GM12864 (cell line): ENCODE measurements around the gene CCSER1.
"Not testable (repeated sequence)": the region's sequence is repeated elsewhere in the genome, so short reads cannot be mapped to it uniquely, and the experiment has no call there.

Experiments
- DNase-seq: peaks from one replicate; pipeline ENCODE4 v3.0.0-alpha.2; 2011; ENCODE audit warnings: low read depth
- H3K4me3 ChIP-seq: 2 replicates; pipeline ENCODE4 v1.5.1; 2011; ENCODE audit warnings: mild to moderate bottlenecking, low read depth, low read length, control low read depth
- CTCF ChIP-seq: IDR thresholded peaks from 2 replicates; pipeline ENCODE4 v1.5.1; 2011; ENCODE audit warnings: low read depth, mild to moderate bottlenecking, moderate library complexity, low read length, control low read depth, inconsistent platforms; ENCODE audit errors: missing control alignments

CCSER1 gene

GRCh38 chr4:91118597-91118996 is 991.4 kb downstream of the CCSER1 start:
- TF ChIP-seq CTCF, result no peak
- H3K4me3 ChIP-seq, result no peak overlapping the region
- DNase-seq, result no peak

- no peak for TF ChIP-seq CTCF
- no peak for DNase-seq
- H3K4me3 ChIP-seq, result no peak overlapping the region
Measured at GRCh38 chr4:91123742-91124141, 996.5 kb downstream of the CCSER1 start.

DNA sequence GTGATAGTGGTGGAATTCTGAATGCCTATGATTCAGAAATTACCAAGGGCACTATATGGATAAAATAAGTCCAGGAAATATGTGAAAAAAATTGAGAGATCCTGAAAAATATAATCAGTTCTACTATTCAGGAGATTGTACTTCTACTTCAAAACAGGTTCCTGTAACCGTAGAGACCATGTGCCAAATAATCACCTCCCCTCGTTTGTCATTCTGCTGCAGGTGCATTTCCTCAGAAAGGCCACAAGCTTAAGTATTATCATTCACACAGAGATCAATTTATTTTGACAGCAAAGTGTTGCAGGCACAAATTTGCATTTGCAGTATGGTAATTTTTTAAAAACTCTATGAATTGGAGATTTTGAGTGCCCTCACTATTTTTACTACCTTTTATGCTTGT is 1000.0 kb downstream of the CCSER1 start:
- no peak for DNase-seq
- TF ChIP-seq CTCF, result no peak
- H3K4me3 ChIP-seq, result no peak overlapping the region

DNA sequence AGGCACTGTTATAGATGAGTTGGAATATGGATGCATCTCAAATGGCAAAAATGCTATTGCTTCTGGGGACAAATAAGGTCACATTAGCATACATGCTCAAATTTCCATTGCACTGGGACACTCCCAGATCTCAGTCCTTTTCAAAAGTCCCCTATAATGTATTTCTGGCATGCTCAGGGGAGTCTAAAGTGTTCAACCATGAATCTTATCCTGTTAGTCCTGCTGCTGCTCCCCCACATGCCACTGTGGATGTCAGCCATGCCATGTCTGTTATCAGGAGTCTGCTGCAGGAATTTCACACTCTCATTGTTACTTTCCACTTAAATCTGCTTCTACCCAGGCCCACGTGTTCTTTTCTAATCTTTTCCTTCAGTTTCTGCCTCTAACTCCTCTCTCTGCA is 1000.6 kb downstream of the CCSER1 start:
- no peak overlapping the region for H3K4me3 ChIP-seq
- DNase-seq, result no peak
- no peak for TF ChIP-seq CTCF

DNA sequence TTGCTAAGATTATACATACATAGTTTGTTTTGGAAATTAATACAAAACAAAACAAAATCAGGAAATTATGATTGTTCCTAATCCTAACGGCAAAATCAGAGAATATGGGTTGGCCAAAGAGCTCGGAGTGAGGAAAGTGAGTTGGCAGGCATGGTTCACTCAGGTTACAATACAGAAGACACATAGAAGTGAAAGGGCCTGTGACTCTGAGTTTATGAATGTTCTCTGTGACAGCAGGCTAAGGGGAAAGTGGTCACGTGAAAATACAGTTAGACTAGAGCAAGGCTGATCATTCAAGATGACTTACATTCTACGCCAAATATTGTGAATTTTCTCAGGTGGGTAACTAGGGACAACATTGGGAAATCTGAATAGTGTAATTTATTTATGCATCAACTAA is 1001.3 kb downstream of the CCSER1 start:
- TF ChIP-seq CTCF, result no peak
- DNase-seq, result no peak
- no peak overlapping the region for H3K4me3 ChIP-seq

GRCh38 chr4:91147067-91147466 is 1019.9 kb downstream of the CCSER1 start:
- DNase-seq, result no peak
- no peak overlapping the region for H3K4me3 ChIP-seq
- TF ChIP-seq CTCF, result no peak

DNA sequence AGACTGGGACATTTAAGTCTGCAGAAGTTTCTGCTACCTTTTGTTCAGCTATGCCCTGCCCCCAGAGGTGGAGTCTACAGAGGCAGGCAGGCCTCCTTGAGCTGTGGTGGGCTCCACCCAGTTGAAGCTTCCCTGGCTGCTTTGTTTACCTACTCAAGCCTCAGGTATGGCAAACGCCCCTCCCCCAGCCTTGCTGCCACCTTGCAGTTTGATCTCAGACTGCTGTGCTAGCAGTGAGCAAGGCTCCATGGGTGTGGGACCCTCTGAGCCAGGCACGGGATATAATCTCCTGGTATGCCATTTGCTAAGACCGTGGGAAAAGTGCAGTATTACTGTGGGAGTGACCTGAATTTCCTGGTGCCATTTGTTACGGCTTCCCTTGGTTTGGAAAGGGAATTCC is 1026.8 kb downstream of the CCSER1 start:
- not testable (repeated sequence) for DNase-seq, H3K4me3 ChIP-seq

GRCh38 chr4:91167864-91168653 is 1040.9 kb downstream of the CCSER1 start:
- not testable (repeated sequence) for H3K4me3 ChIP-seq, DNase-seq
